Stimulated activated CD8-positive, alpha-beta memory T cell treated with anti-CD3 and anti-CD28 coated beads, Interleukin-7, amount 100 ng/mL, for 4 hours (primary cell): ENCODE measurements around the gene CCIN.
"Not testable (repeated sequence)": the region's sequence is repeated elsewhere in the genome, so short reads cannot be mapped to it uniquely, and the experiment has no call there.

Source experiments
- DNase-seq, 2 donors: peaks; one replicate each; pipeline ENCODE4 v3.0.0-alpha.2; 2020; ENCODE audit warnings: low read depth in 2 of 2

Gene CCIN

GRCh38 chr9:36169166-36169565 is at the start of gene CCIN:
TSS of gene CCIN (plus strand) at chr9:36169388. CDS start at chr9:36169503, 115 bp downstream.
- DNase-seq, result no peak

- no peak for DNase-seq
Measured at GRCh38 chr9:36119476-36119875, 49.7 kb upstream of the CCIN start.

GRCh38 chr9:36120705-36121104 is 48.5 kb upstream of the CCIN start:
- no peak for DNase-seq

GRCh38 chr9:36121971-36122370 is 47.2 kb upstream of the CCIN start:
- DNase-seq, result no peak

- DNase-seq, result no peak
Measured at GRCh38 chr9:36123515-36123914, 45.7 kb upstream of the CCIN start.

GRCh38 chr9:36125062-36125855 is 43.9 kb upstream of the CCIN start:
- DNase-seq, result no peak

- DNase-seq, result no peak
Measured at GRCh38 chr9:36126016-36126730, 43.0 kb upstream of the CCIN start.

GRCh38 chr9:36127652-36128244 is 41.4 kb upstream of the CCIN start:
- DNase-seq, result no peak

- no peak for DNase-seq
Measured at GRCh38 chr9:36128349-36128748, 40.8 kb upstream of the CCIN start.

GRCh38 chr9:36129139-36129538 is 40.0 kb upstream of the CCIN start:
- no peak for DNase-seq

- DNase-seq, result not testable (repeated sequence)
Measured at GRCh38 chr9:36131666-36132065, 37.5 kb upstream of the CCIN start.

- no peak for DNase-seq
Measured at GRCh38 chr9:36132086-36132485, 37.1 kb upstream of the CCIN start.

GRCh38 chr9:36134761-36135505 is 34.3 kb upstream of the CCIN start:
- no peak for DNase-seq

- DNase-seq, result no peak
Measured at GRCh38 chr9:36135741-36136271, 33.4 kb upstream of the CCIN start.

GRCh38 chr9:36136272-36136893 is 32.8 kb upstream of the CCIN start, which contains the start of gene GLIPR2:
TSS of gene GLIPR2 (plus strand) at chr9:36136733. CDS start at chr9:36136779, 46 bp downstream.
- peak; percentile 37 to 74 for DNase-seq

GRCh38 chr9:36136894-36137391 is 32.2 kb upstream of the CCIN start:
- no peak for DNase-seq

- no peak for DNase-seq
Measured at GRCh38 chr9:36137392-36138004, 31.7 kb upstream of the CCIN start.

GRCh38 chr9:36138496-36138895 is 30.7 kb upstream of the CCIN start:
- no peak for DNase-seq

GRCh38 chr9:36138901-36139300 is 30.3 kb upstream of the CCIN start:
- DNase-seq, result no peak
